GM12891 (cell line): Measurements from ENCODE around the gene DNAH17.

Source experiments
- POLR2A ChIP-seq: IDR thresholded peaks from 2 replicates; pipeline ENCODE4 v1.6.1; 2011; ENCODE audit warnings: low read depth, low read length, control low read depth
- POLR2AphosphoS5 ChIP-seq: IDR thresholded peaks from 2 replicates; pipeline ENCODE4 v1.6.1; 2011; ENCODE audit warnings: low read depth, low read length, control low read depth
- SPI1 ChIP-seq: IDR thresholded peaks from 2 replicates; pipeline ENCODE4 v1.6.1; 2011; ENCODE audit warnings: low read depth, low read length, control low read depth
- TAF1 ChIP-seq: IDR thresholded peaks from 2 replicates; pipeline ENCODE4 v1.6.1; 2011; ENCODE audit warnings: low read depth, low read length, control low read depth

DNA sequence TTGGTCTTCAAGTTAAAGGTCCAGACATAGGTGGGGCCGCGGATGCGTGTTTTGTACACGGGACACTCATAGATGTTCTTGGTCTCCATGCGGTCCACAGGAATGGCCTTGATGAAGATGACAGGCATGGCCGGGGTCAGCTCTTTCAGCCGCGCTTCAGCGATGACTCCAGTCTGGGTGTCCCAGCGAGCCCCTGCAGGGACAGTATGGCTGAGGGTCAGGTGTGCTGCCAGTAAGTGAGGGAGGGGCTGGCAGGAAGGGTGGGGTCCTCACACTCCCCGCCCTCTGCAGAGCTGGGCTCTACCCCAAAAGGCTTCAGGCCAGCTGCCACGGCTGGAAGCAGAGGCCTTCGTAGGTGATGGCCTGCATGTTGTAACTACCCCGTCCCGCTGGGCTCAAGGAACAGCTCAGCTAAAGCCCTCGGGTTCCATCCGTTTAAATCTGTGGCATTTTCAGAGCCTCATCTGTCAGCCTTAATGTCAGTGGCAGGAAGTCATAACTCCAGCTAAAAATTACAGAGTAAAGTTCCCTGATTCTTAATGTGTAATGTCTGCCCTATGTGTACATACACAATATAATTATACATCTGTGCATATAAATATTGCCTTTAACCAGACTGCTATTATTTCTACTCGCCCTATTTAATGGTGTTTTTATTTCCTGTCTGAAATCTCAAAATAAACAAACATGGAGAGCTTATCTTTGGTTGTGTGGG, 153.1 kb downstream of the DNAH17 start:
- TF ChIP-seq POLR2A = no peak
- TF ChIP-seq TAF1 = no peak
- TF ChIP-seq POLR2AphosphoS5 = no peak
- no peak for TF ChIP-seq SPI1
